Spleen (tissue), 7 donors: ENCODE results near the gene C12orf43.

Experiments used
- CTCF ChIP-seq, 11 experiments: fragments of 200-600 bp in 7 of 11; fragments of 450-650 bp in 4 of 11; sonication (generic) in 4 of 11; IDR thresholded peaks in 8 of 11; conservative IDR thresholded peaks in 3 of 11; 1 replicate in 7 of 11; 2 replicates in 4 of 11; pipeline versions ENCODE4 v1.4.0 to v1.8.0; 2016 to 2021; ENCODE audit warnings: antibody characterized with exemption in 11 of 11, inconsistent platforms in 4 of 11, mild to moderate bottlenecking in 1 of 11
- POLR2AphosphoS5 ChIP-seq, 3 donors: sonication (generic); formaldehyde crosslinking; IDR thresholded peaks; one replicate each; pipeline ENCODE4 v1.5.1; 2017; ENCODE audit warnings: antibody characterized with exemption in 3 of 3
- donor health status: DM: no; HTN: no; CAD: no; lungs with moderate emphysema.
- donor health status: DM: no; HTN: no; CAD: no.
- donor health status: DM: no; HTN: no; CAD: no.

DNA sequence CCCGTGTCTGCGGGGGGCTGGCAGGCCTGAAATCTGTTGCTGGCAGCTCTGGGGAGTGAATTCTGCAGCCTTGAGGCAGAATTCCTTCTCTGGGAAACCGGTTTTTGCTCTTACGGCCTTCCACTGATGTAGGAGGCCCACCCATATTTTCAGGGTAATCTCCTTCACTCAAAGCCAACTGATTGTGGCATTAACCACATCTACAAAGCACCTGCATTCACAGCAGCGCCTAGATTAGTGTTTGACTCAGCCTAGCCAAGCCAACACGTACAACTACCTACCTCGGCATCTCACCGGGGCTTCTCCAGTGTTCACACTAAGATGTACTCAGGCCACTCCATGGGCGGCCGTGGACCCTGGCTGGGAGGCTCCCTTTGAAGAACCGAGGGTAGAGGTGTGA, 15.8 kb downstream of the C12orf43 start:
- no peak for TF ChIP-seq CTCF (IDR thresholded peaks at IDR 0.05 in 8 of 11, conservative IDR thresholded peaks at IDR 0.05 in 3 of 11)
- TF ChIP-seq POLR2AphosphoS5 (IDR thresholded peaks at IDR 0.05), result no peak
